ENCODE results near the gene PTPRA.

- no peak for TF ChIP-seq POLR2A (IDR thresholded peaks at IDR 0.05; ENCODE audit: low read depth, low read length)
- TF ChIP-seq FOS (IDR thresholded peaks at IDR 0.05; ENCODE audit: borderline replicate concordance, extremely low read depth, insufficient read length), result no peak
- TF ChIP-seq CTCF (IDR thresholded peaks at IDR 0.05 in 2 of 3, conservative IDR thresholded peaks at IDR 0.05 in 1 of 3; ENCODE audit: control insufficient read depth in 2 of 3, extremely low read depth in 1 of 3, insufficient read depth in 1 of 3, low read depth in 3 of 3, low read length in 3 of 3), result no peak
- no peak for TF ChIP-seq TAF1 (IDR thresholded peaks at IDR 0.05; ENCODE audit: borderline replicate concordance, low read depth, low read length)
- no peak for TF ChIP-seq SIN3A (IDR thresholded peaks at IDR 0.05; ENCODE audit: low read depth, low read length)
- TF ChIP-seq EZH2 (IDR thresholded peaks at IDR 0.05; ENCODE audit: borderline replicate concordance, control insufficient read depth, low read depth, low read length), result no peak
- TF ChIP-seq, protein P1, sequence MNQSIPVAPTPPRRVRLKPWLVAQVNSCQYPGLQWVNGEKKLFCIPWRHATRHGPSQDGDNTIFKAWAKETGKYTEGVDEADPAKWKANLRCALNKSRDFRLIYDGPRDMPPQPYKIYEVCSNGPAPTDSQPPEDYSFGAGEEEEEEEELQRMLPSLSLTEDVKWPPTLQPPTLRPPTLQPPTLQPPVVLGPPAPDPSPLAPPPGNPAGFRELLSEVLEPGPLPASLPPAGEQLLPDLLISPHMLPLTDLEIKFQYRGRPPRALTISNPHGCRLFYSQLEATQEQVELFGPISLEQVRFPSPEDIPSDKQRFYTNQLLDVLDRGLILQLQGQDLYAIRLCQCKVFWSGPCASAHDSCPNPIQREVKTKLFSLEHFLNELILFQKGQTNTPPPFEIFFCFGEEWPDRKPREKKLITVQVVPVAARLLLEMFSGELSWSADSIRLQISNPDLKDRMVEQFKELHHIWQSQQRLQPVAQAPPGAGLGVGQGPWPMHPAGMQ (IDR thresholded peaks at IDR 0.05; ENCODE audit: borderline replicate concordance), result no peak
- TF ChIP-seq SUZ12 (IDR thresholded peaks at IDR 0.05; ENCODE audit: unreplicated experiment), result no peak
- no peak for TF ChIP-seq GABPA (IDR thresholded peaks at IDR 0.05; ENCODE audit: low read depth)
- no peak for TF ChIP-seq POLR2AphosphoS5 (IDR thresholded peaks at IDR 0.05; ENCODE audit: low read length)
These were observed 8.2 kb upstream of the PTPRA start for GRCh38 chr20:2865101-2865500.
